Smooth muscle cell (in vitro differentiated cells): ENCODE results near the gene NBEA. TPM values are rescaled to one million over a fixed set of nuclear protein-coding genes. Genes with fewer than 3 reads are reported as not detected.

ENCODE experiments used
- DNase-seq: peaks from one replicate; lab custom pipeline; 2025; ENCODE audit not compliant: unreplicated experiment; lab: John Stamatoyannopoulos, UW
- H2AFZ ChIP-seq: fragments of 200-600 bp; sonication (generic); 2 replicates; pipeline ENCODE4 v1.6.0; 2016; ENCODE audit warnings: antibody characterized with exemption, low read depth, mild to moderate bottlenecking
- H3F3A ChIP-seq: fragments of 200-600 bp; sonication (generic); 2 replicates; pipeline ENCODE4 v1.6.0; 2017; ENCODE audit warnings: antibody characterized with exemption, low read depth
- H3K27ac ChIP-seq: fragments of 200-600 bp; sonication (generic); 2 replicates; pipeline ENCODE4 v1.5.1; 2016; ENCODE audit warnings: low read depth, mild to moderate bottlenecking
- H3K27me3 ChIP-seq: fragments of 200-600 bp; sonication (generic); 2 replicates; pipeline ENCODE4 v1.6.1; 2016; ENCODE audit warnings: low read depth, mild to moderate bottlenecking
- H3K36me3 ChIP-seq: fragments of 200-600 bp; sonication (generic); 2 replicates; pipeline ENCODE4 v1.5.1; 2016; ENCODE audit warnings: low read depth
- H3K4me1 ChIP-seq: fragments of 200-600 bp; sonication (generic); 2 replicates; pipeline ENCODE4 v1.5.1; 2016; ENCODE audit warnings: low read depth
- H3K4me2 ChIP-seq: fragments of 200-600 bp; sonication (generic); 2 replicates; pipeline ENCODE4 v1.6.0; 2016; ENCODE audit warnings: mild to moderate bottlenecking
- H3K4me3 ChIP-seq: fragments of 200-600 bp; sonication (generic); 2 replicates; pipeline ENCODE4 v1.5.1; 2016; ENCODE audit warnings: mild to moderate bottlenecking
- H3K79me2 ChIP-seq: fragments of 200-600 bp; sonication (generic); 2 replicates; pipeline ENCODE4 v1.6.0; 2016; ENCODE audit warnings: low read depth, mild to moderate bottlenecking
- H3K9ac ChIP-seq: fragments of 200-600 bp; sonication (generic); 2 replicates; pipeline ENCODE4 v1.6.0; 2016; ENCODE audit warnings: low read depth
- H3K9me3 ChIP-seq: fragments of 200-600 bp; sonication (generic); replicated peaks from 2 replicates; pipeline ENCODE4 v1.5.1; 2016; ENCODE audit warnings: low read depth
- H4K20me1 ChIP-seq: fragments of 200-600 bp; sonication (generic); 2 replicates; pipeline ENCODE4 v1.6.0; 2016; ENCODE audit warnings: low read depth
- WGBS: methylation state at CpG from one replicate; pipeline ENCODE4 v1.1.7; 2016; ENCODE audit warnings: low lambda C conversion rate; 5-methylcytosine and 5-hydroxymethylcytosine counted together
- polyA plus RNA-seq: library from polyadenylated mRNA; unstranded; fragments of >200 nt; fragmentation: Nextera tagmentation; extraction: Ambion mirVana; gene quantifications from 2 replicates; pipeline ENCODE4 v1.2.1, GENCODE V29; 2016
- total RNA-seq: library from RNA; depleted of rRNA; stranded (reverse); fragments of >200 nt; gene quantifications from 2 replicates; pipeline ENCODE4 v1.2.3, GENCODE V29; 2014
- TF ChIP-seq, protein P1 (sequence below): fragments of 200-600 bp; sonication (generic); IDR thresholded peaks from 2 replicates; pipeline ENCODE4 v1.5.1; 2017; ENCODE audit warnings: borderline replicate concordance, mild to moderate bottlenecking, antibody characterized with exemption; ENCODE audit not compliant: insufficient read depth, poor library complexity, severe bottlenecking

The NBEA gene
- total and polyA plus RNA-seq, 2 experiments from 2014 or later, result 3.6 to 11.7 TPM

DNA sequence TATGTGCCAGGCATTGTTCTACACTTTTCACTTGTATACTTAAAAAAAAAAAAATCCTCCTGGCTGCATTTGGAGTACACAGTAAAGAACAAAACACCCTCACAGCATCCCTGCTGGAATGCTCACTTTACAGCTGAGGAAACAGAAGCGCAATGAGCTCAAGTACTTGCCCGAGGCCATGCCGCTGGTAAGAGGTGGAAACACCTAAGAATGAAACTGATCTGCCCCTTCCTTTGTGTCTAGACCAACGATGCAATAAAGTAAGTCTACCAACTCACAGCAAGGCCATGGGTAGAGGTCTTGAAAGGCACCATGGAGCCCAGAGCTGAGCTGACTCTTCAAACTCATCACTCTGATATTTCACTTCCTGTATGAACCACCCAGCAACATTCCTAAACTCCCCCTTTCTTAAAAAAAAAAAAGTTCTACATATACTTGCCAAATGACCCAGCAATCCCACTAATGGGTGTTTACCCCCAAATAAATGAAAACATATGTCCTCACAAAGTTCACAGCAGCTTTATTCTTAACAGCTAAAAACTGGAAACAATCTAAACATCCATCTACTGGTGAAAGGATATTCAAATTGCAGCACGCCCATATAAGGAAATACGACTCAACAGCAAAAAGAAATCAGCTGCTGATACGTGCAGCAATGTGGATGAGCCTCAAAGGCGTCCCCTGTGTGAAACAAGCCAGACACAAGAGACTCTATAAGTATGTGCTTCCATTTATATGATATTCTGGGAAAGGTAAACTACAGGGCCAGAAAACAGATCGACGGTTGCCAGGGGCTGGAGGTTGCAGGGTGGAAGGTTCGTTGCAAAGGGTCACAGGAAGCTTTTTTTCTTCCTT, 771.1 kb downstream of the NBEA start:
- 68% methylated on average over 11 of the region's 11 CpGs for WGBS
- Histone ChIP-seq H3K4me3 (no peak overlapping the region), H3F3A (no peaks in the 10 kb centered on the region), H3K9ac (no peak overlapping the region), H3K9me3 (no peaks in the 10 kb centered on the region), H3K4me1 (peaks cover 8% of the 10 kb centered on the region), H3K4me2 (no peak overlapping the region), H2AFZ (no peak overlapping the region), H4K20me1 (no peaks in the 10 kb centered on the region), H3K79me2 (no peaks in the 10 kb centered on the region), H3K36me3 (no peaks in the 10 kb centered on the region), H3K27me3 (no peaks in the 10 kb centered on the region), H3K27ac (no peak overlapping the region)
- TF ChIP-seq, protein P1, sequence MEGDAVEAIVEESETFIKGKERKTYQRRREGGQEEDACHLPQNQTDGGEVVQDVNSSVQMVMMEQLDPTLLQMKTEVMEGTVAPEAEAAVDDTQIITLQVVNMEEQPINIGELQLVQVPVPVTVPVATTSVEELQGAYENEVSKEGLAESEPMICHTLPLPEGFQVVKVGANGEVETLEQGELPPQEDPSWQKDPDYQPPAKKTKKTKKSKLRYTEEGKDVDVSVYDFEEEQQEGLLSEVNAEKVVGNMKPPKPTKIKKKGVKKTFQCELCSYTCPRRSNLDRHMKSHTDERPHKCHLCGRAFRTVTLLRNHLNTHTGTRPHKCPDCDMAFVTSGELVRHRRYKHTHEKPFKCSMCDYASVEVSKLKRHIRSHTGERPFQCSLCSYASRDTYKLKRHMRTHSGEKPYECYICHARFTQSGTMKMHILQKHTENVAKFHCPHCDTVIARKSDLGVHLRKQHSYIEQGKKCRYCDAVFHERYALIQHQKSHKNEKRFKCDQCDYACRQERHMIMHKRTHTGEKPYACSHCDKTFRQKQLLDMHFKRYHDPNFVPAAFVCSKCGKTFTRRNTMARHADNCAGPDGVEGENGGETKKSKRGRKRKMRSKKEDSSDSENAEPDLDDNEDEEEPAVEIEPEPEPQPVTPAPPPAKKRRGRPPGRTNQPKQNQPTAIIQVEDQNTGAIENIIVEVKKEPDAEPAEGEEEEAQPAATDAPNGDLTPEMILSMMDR, result no peak
- no peak for DNase-seq

DNA sequence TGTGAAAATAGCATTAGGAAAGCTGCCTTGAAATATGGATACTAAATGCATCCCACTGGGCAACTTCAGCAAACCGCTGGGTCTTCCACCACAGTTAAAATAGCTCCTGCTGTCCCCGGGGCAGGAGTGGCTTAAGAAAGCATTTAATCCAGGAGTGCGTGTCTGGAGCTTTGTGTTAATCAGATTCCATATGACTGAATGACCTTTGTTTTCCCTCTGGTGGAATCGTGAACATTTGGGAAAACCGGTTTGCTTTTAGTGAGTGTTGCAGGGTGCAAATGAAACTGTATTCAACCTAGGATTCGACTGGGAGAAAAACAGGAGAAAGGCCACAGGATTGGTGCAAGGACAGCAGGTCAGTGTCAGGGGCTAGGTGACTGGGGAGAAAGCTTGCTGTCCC, 772.1 kb downstream of the NBEA start:
- no peak for DNase-seq
- TF ChIP-seq, protein P1, result no peak
- no peaks in the 10 kb centered on the region for H3K27me3 ChIP-seq
- H3K4me1 ChIP-seq, result peaks cover 8% of the 10 kb centered on the region
- H3K9ac ChIP-seq, result no peak overlapping the region
- H4K20me1 ChIP-seq, result no peaks in the 10 kb centered on the region
- no peaks in the 10 kb centered on the region for H3K36me3 ChIP-seq
- no peaks in the 10 kb centered on the region for H3F3A ChIP-seq
- H3K27ac ChIP-seq, result no peak overlapping the region
- no peaks in the 10 kb centered on the region for H3K79me2 ChIP-seq
- no peaks in the 10 kb centered on the region for H3K9me3 ChIP-seq
- H3K4me3 ChIP-seq, result no peak overlapping the region
- no peak overlapping the region for H3K4me2 ChIP-seq
- H2AFZ ChIP-seq, result no peak overlapping the region
- WGBS, result 46% methylated on average over 6 of the region's 6 CpGs

DNA sequence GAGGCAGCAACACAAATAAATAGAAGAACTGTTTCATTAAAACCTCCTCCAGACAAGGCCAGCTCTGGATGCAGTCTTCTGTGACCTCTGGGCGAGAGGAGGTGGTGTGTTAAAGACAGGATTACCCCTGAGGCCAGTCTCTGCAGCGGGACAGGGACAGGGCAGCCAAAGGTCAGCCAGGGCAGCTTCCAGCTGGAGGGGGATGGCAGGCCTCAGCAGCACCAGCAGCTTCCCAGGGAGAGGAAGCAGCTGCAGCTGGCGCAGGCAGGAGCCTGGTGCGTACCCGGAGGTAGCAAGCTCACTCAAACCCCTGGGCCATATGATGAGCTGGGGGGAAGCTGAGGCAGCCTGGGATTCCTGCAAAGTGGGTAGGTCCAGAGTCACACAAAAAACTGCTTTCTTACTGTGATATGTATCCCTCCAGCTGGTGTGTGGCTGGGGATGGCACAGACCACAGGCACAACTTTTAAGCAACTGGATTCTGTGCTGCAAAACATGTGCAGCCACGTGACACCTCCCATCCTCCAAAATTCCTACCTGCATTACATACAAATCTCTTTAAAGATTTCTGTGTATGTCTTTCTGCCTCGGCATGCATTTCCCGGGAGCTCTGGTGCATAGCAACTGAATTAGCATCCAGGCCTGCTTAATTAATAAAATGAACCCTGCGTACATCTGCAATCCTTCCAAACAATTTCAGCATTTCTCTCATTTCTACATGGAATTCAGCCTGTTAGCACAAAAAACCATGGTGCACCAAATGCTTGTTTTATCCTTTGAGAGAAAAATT, 772.7 kb downstream of the NBEA start:
- Histone ChIP-seq H3K9ac (no peak overlapping the region), H3K4me1 (peaks cover 8% of the 10 kb centered on the region), H3K79me2 (no peaks in the 10 kb centered on the region), H3K4me3 (no peak overlapping the region), H4K20me1 (no peaks in the 10 kb centered on the region), H2AFZ (no peak overlapping the region), H3K27ac (no peak overlapping the region), H3K9me3 (no peaks in the 10 kb centered on the region), H3K4me2 (no peak overlapping the region), H3F3A (no peaks in the 10 kb centered on the region), H3K36me3 (no peaks in the 10 kb centered on the region), H3K27me3 (no peaks in the 10 kb centered on the region)
- WGBS, result 81% methylated on average over 9 of the region's 9 CpGs
- TF ChIP-seq, protein P1, result no peak
- no peak for DNase-seq
